MCF 10A (cell line): ENCODE results near the gene FBXL20. TPM values are rescaled to one million over a fixed set of nuclear protein-coding genes. Genes with fewer than 3 reads are reported as not detected.
"Not testable (repeated sequence)": the region's sequence is repeated elsewhere in the genome, so short reads cannot be mapped to it uniquely, and the experiment has no call there.

ENCODE experiments used
- BruUV-seq: library from RNA; stranded (reverse); fragments of 400-500 nt; replicated peaks from 2 replicates; lab custom pipeline; 2021; lab: Mats Ljungman, UMichigan
- CTCF ChIA-PET: fragments of 300-600 bp; sonication (Branson Sonifier 250); formaldehyde crosslinking; extraction: SDS; loops from one replicate; lab custom pipeline; 2021; ENCODE audit warnings: antibody characterized with exemption, inconsistent platforms; lab: Yijun Ruan, JAX
- POLR2A ChIA-PET: fragments of 300-600, 350-650 bp; sonication (Branson Sonifier 250); formaldehyde crosslinking; extraction: SDS; loops from one replicate; lab custom pipeline; 2020; ENCODE audit warnings: antibody characterized with exemption, inconsistent platforms; lab: Yijun Ruan, JAX
- DNase-seq: peaks from one replicate; pipeline ENCODE4 v3.0.0-alpha.2; 2018; ENCODE audit not compliant: unreplicated experiment
- H3K27ac Mint-ChIP-seq: one replicate; pipeline ENCODE4 v1.8.0; 2022; ENCODE audit warnings: mild to moderate bottlenecking, low read depth, mixed read lengths; ENCODE audit not compliant: unreplicated experiment
- H3K27me3 Mint-ChIP-seq: one replicate; pipeline ENCODE4 v1.8.0; 2022; ENCODE audit warnings: mixed read lengths; ENCODE audit not compliant: insufficient read depth, unreplicated experiment
- H3K36me3 Mint-ChIP-seq: one replicate; pipeline ENCODE4 v1.8.0; 2022; ENCODE audit warnings: mild to moderate bottlenecking, moderate library complexity, mixed read lengths; ENCODE audit not compliant: insufficient read depth, unreplicated experiment
- H3K4me1 Mint-ChIP-seq: one replicate; pipeline ENCODE4 v1.8.0; 2022; ENCODE audit warnings: mixed read lengths; ENCODE audit not compliant: insufficient read depth, unreplicated experiment
- H3K4me3 Mint-ChIP-seq: one replicate; pipeline ENCODE4 v1.8.0; 2022; ENCODE audit warnings: mild to moderate bottlenecking, moderate library complexity, mixed read lengths; ENCODE audit not compliant: unreplicated experiment
- H3K9me3 Mint-ChIP-seq: one replicate; pipeline ENCODE4 v1.8.0; 2022; ENCODE audit warnings: mixed read lengths; ENCODE audit not compliant: unreplicated experiment
- intact Hi-C: fragments of 100-400 bp; cut with micrococcal nuclease; formaldehyde crosslinking; loops from 2 replicates; pipeline ENCODE4 v1.14.1; 2022
- total RNA-seq: library from RNA; stranded (reverse); gene quantifications from 2 replicates; pipeline ENCODE4 v1.2.3, GENCODE V29; 2022
- TF ChIP-seq, protein P1 (sequence below): fragments of 200-600 bp; IDR thresholded peaks from one replicate; pipeline ENCODE4 v1.8.0; 2022; ENCODE audit warnings: antibody characterized with exemption, mild to moderate bottlenecking; ENCODE audit not compliant: unreplicated experiment

The FBXL20 gene
- total RNA-seq, 1 experiment from 2014 or later, result 13.4 TPM

- BruUV-seq, result no TSS peak
- TF ChIP-seq, protein P1, sequence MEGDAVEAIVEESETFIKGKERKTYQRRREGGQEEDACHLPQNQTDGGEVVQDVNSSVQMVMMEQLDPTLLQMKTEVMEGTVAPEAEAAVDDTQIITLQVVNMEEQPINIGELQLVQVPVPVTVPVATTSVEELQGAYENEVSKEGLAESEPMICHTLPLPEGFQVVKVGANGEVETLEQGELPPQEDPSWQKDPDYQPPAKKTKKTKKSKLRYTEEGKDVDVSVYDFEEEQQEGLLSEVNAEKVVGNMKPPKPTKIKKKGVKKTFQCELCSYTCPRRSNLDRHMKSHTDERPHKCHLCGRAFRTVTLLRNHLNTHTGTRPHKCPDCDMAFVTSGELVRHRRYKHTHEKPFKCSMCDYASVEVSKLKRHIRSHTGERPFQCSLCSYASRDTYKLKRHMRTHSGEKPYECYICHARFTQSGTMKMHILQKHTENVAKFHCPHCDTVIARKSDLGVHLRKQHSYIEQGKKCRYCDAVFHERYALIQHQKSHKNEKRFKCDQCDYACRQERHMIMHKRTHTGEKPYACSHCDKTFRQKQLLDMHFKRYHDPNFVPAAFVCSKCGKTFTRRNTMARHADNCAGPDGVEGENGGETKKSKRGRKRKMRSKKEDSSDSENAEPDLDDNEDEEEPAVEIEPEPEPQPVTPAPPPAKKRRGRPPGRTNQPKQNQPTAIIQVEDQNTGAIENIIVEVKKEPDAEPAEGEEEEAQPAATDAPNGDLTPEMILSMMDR, result no peak
- H3K27me3 Mint-ChIP-seq, result no peaks in the 10 kb centered on the region
Measured at GRCh38 chr17:39261286-39261685, 140.1 kb downstream of the FBXL20 start.

DNA sequence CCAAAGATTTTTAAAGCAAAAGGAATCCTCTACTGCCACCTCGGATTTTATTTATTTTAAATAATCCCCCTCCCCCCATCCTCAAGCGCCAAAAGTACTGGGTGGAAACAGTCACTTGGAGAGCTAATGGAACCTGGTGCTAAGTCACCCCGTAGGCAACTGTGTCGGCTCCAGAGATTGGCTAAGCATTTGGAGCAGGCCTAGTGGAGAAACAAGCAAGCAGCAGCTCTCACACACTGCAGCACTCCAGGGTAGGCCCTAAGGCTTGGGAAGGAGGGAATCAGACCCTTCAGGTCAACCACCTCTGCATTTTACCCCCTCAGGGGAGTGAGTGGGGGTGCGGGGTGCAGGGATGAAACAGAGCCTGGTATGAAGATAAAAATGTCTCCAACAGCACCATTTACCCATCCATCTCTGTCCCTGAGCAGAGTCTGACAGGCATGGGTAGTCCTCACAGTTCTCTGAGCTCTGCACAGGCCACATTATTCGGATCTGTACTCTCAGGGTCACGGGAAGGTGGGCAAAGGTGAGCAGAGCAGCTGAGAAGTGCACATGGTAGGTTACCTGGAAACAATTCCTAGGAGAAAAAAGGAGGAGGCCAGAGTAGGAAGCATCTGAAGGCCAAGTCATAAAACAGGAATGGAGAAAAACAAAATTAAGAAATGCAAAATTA is 148.5 kb downstream of the FBXL20 start:
- no peak overlapping the region for H3K4me3 Mint-ChIP-seq
- BruUV-seq, result no TSS peak
- peaks cover 45% of the 10 kb centered on the region for H3K36me3 Mint-ChIP-seq
- DNase-seq, result no peak
- no peak overlapping the region for H3K27ac Mint-ChIP-seq
- no peaks in the 10 kb centered on the region for H3K4me1 Mint-ChIP-seq
- no peaks in the 10 kb centered on the region for H3K27me3 Mint-ChIP-seq
- H3K9me3 Mint-ChIP-seq, result no peaks in the 10 kb centered on the region
- CTCF ChIA-PET, result interaction anchor here (1.0 to 1.6 kb wide), 3 partner anchors 8 to 17 kb away, joined by 3 to 7 read pairs (median 5); no protein-coding TSS in a partner anchor
- TF ChIP-seq, protein P1, result no peak
- POLR2A ChIA-PET, result interaction anchor here (0.7 to 1.4 kb wide), 3 partner anchors 46 to 53 kb away, joined by 3 to 5 read pairs (median 3); partner anchors contain the start of gene RPL19
- intact Hi-C loops, result no loop called here

More at GRCh38 chr17:39261286-39261685, 140.1 kb downstream of the FBXL20 start:
- Mint-ChIP-seq H3K36me3 (peaks cover 77% of the 10 kb centered on the region), H3K9me3 (no peaks in the 10 kb centered on the region), H3K4me3 (no peak overlapping the region), H3K4me1 (no peaks in the 10 kb centered on the region), H3K27ac (no peak overlapping the region)
- ChIA-PET CTCF (interaction anchor here (0.7 kb wide), 1 partner anchor 23 kb away, joined by 3 read pairs; no protein-coding TSS in a partner anchor), POLR2A (no interaction called here)
- intact Hi-C loops, result no loop called here
- DNase-seq, result no peak

DNA sequence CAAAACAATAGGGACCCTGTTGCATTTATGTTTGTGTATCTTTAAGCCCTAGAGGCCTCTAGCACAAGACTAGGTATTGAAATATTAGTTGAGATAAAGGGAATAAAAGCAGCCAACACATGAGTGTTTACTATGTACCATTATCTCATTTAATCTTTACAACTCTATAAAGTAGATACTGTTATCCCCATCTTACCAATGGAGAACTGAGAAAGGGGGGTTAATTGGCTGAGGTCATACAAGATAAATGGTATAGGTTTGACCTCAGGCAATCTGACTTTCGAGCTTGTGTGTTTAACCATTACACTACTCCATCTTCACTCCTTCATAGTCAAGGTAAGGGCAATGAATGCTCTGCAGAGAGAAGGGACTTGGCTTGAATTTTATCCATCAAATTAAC is 149.4 kb downstream of the FBXL20 start:
- Mint-ChIP-seq H3K27me3 (no peaks in the 10 kb centered on the region), H3K36me3 (peaks cover 35% of the 10 kb centered on the region), H3K9me3 (no peaks in the 10 kb centered on the region), H3K27ac (no peak overlapping the region), H3K4me3 (no peak overlapping the region), H3K4me1 (no peaks in the 10 kb centered on the region)
- TF ChIP-seq, protein P1, result no peak
- intact Hi-C loops, result no loop called here
- ChIA-PET POLR2A (interaction anchor here (0.8 to 1.4 kb wide), 2 partner anchors 45 to 52 kb away, joined by 3 to 5 read pairs; partner anchors contain the start of gene RPL19), CTCF (interaction anchor here (1.2 kb wide), 1 partner anchor 16 kb away, joined by 5 read pairs; no protein-coding TSS in a partner anchor)
- no TSS peak for BruUV-seq
- DNase-seq, result no peak

GRCh38 chr17:39250076-39250475 is 151.3 kb downstream of the FBXL20 start:
- DNase-seq, H3K27ac Mint-ChIP-seq, H3K9me3 Mint-ChIP-seq, BruUV-seq, H3K27me3 Mint-ChIP-seq, H3K4me1 Mint-ChIP-seq, H3K4me3 Mint-ChIP-seq, intact Hi-C loops: not testable (repeated sequence)
- CTCF ChIA-PET, result interaction anchor here (0.6 to 21.6 kb wide), 2 partner anchors 20 to 45 kb away, joined by 3 to 485 read pairs; partner anchors contain the start of gene RPL19
- H3K36me3 Mint-ChIP-seq, result peaks cover 26% of the 10 kb centered on the region
- POLR2A ChIA-PET, result interaction anchor here (0.6 to 1.0 kb wide), 3 partner anchors 50 to 155 kb away, joined by 3 read pairs; partner anchors contain the start of gene RPL19
